PFSK-1 (cell line): ENCODE results near the gene ALDH3B1.

ENCODE experiments used
- FOXP2 ChIP-seq: optimal IDR thresholded peaks from 2 replicates; pipeline ENCODE3; 2011; ENCODE audit warnings: borderline replicate concordance, control low read depth, inconsistent platforms; ENCODE audit not compliant: insufficient read depth; ENCODE audit errors: extremely low read length, extremely low read depth
- POLR2AphosphoS5 ChIP-seq: IDR thresholded peaks from 2 replicates; pipeline ENCODE4 v1.6.1; 2012; ENCODE audit warnings: low read depth, mild to moderate bottlenecking, control low read depth, low read length, moderate library complexity
- SIN3A ChIP-seq: IDR thresholded peaks from 2 replicates; pipeline ENCODE4 v1.6.1; 2012; ENCODE audit warnings: mild to moderate bottlenecking, low read length, moderate library complexity, borderline replicate concordance; ENCODE audit not compliant: insufficient read depth
- TAF1 ChIP-seq: IDR thresholded peaks from 2 replicates; pipeline ENCODE4 v1.6.1; 2012; ENCODE audit warnings: low read length, control low read depth, borderline replicate concordance; ENCODE audit not compliant: insufficient read depth
- TF ChIP-seq, protein P1 (sequence below), 2 experiments: IDR thresholded peaks; 2 replicates each; pipeline versions ENCODE4 v1.6.1 to v1.8.0; 2011 to 2012; ENCODE audit warnings: low read depth in 2 of 2, low read length in 2 of 2, control low read depth in 1 of 2, inconsistent platforms in 1 of 2, mild to moderate bottlenecking in 1 of 2, moderate library complexity in 1 of 2; ENCODE audit not compliant: insufficient read depth in 1 of 2

Gene ALDH3B1

DNA sequence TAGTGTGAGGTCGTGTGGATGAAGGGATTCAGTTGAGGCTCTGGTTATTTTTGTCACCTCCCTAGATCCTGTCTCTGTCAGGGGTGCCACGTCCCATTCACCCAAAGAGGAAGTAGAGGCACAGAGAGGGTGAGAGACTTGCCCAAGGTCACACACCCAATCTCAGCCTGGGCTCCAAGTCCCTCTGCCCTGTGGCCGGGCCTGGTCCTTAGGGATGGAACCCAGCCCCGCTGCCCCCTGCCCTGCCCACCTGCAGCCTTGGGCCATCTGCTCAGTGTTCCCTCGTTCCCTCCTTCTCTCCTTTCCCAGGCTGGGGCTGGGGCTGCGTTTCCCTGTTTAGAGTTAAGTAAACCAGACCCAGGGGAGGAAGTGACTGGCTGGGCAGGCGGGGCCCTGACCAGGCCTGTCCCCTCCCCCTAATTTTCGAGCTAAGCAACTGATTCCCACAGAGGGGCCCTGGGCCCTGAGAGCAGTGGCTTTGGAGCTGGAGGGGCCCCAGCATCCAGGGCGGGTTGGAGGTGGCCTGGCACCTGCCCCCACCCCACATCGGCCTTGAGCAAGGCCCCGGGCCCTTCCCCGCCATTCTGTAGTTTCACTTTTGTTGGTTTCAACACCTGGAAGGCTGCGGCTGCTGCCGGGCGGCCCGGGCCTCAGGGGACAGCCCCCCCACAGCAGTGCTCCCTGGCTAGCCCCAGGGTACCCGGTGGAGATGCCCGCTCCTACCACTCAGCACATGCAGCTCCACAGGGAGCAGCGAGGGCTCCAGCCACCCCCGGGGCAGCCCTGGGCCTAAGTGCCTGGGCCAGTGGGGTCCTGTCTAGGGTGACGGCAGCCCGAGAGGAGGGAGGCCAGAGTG, 30.2 kb downstream of the ALDH3B1 start:
- TF ChIP-seq POLR2AphosphoS5, result no peak
- TF ChIP-seq, protein P1, sequence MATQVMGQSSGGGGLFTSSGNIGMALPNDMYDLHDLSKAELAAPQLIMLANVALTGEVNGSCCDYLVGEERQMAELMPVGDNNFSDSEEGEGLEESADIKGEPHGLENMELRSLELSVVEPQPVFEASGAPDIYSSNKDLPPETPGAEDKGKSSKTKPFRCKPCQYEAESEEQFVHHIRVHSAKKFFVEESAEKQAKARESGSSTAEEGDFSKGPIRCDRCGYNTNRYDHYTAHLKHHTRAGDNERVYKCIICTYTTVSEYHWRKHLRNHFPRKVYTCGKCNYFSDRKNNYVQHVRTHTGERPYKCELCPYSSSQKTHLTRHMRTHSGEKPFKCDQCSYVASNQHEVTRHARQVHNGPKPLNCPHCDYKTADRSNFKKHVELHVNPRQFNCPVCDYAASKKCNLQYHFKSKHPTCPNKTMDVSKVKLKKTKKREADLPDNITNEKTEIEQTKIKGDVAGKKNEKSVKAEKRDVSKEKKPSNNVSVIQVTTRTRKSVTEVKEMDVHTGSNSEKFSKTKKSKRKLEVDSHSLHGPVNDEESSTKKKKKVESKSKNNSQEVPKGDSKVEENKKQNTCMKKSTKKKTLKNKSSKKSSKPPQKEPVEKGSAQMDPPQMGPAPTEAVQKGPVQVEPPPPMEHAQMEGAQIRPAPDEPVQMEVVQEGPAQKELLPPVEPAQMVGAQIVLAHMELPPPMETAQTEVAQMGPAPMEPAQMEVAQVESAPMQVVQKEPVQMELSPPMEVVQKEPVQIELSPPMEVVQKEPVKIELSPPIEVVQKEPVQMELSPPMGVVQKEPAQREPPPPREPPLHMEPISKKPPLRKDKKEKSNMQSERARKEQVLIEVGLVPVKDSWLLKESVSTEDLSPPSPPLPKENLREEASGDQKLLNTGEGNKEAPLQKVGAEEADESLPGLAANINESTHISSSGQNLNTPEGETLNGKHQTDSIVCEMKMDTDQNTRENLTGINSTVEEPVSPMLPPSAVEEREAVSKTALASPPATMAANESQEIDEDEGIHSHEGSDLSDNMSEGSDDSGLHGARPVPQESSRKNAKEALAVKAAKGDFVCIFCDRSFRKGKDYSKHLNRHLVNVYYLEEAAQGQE (IDR thresholded peaks at IDR 0.05; ENCODE audit: insufficient read depth in 1 of 2, low read depth in 2 of 2, low read length in 2 of 2), result no peak

DNA sequence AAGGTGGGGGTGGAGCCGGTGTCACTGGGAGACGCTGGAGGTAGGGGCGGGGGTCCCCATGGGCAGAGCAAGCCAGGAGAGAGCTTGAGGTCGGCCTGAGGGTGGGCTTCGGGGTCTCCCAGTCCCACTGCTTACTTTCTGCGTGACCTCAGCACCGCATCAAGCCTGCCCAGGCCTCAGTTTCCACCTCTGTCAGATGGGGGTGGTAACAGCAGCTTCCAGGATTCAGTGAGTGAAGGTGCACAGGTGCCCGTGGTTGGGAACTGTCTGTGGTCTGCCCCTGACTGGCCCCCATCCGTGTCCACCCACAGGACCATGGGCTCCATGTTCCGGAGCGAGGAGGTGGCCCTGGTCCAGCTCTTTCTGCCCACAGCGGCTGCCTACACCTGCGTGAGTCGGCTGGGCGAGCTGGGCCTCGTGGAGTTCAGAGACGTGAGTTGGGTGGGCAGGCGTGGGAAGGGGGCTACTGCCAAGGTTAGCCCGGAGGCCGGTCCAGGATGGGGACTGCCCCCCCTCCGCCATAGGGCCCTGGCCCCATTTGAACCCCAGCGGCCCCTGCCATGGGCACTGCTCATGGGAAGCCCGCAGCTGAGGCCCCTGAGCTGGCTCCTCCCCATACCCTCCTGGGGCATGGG, 30.9 kb downstream of the ALDH3B1 start:
- TF ChIP-seq, protein P1 (IDR thresholded peaks at IDR 0.05; ENCODE audit: insufficient read depth in 1 of 2, low read depth in 2 of 2, low read length in 2 of 2), result no peak
- no peak for TF ChIP-seq TAF1
- no peak for TF ChIP-seq POLR2AphosphoS5
- TF ChIP-seq SIN3A, result no peak
- no peak for TF ChIP-seq FOXP2

- no peak for TF ChIP-seq FOXP2
- no peak for TF ChIP-seq TAF1
- TF ChIP-seq SIN3A, result no peak
- TF ChIP-seq, protein P1 (IDR thresholded peaks at IDR 0.05; ENCODE audit: insufficient read depth in 1 of 2, low read depth in 2 of 2, low read length in 2 of 2), result no peak
- TF ChIP-seq POLR2AphosphoS5, result no peak
These were observed 31.6 kb downstream of the ALDH3B1 start for GRCh38 chr11:68041617-68042218.

DNA sequence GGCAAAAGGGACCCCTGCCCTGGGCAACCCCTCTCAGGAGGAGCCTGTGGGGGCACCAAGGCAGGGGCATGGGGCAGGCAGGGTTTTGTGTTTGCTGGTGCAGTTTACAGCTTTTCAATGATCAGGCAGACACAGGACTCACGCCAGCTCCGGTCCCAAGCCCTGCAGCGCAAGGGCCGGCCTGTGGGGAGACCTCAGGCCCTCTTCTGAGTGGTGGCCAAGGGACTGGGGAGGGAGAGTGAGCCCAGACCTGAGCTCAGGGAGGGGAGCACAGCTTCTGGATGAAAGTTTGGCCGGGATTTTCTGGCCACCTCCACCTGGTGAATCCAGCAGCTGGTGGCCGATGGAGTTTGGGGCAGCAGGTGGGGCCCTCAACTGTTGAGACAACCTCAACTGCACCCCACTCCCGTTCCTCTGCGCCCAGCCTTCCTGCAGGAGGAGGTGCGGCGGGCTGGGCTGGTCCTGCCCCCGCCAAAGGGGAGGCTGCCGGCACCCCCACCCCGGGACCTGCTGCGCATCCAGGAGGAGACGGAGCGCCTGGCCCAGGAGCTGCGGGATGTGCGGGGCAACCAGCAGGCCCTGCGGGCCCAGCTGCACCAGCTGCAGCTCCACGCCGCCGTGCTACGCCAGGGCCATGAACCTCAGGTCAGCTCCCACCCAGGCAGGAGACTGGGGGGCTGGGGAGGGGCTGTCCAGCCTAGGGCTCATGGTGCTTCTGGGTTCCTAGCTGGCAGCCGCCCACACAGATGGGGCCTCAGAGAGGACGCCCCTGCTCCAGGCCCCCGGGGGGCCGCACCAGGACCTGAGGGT, 32.3 kb downstream of the ALDH3B1 start:
- no peak for TF ChIP-seq SIN3A
- TF ChIP-seq POLR2AphosphoS5, result no peak
- no peak for TF ChIP-seq FOXP2
- TF ChIP-seq, protein P1 (IDR thresholded peaks at IDR 0.05; ENCODE audit: insufficient read depth in 1 of 2, low read depth in 2 of 2, low read length in 2 of 2), result no peak
- TF ChIP-seq TAF1, result no peak
